NB4 (cell line): ENCODE results near the gene MPRIP.

Source experiments
- CTCF ChIP-seq: IDR thresholded peaks from one replicate; pipeline ENCODE4 v1.5.1; 2012; ENCODE audit warnings: low read depth, low read length
- POLR2A ChIP-seq: IDR thresholded peaks from 2 replicates; pipeline ENCODE4 v1.6.1; 2011; ENCODE audit warnings: mild to moderate bottlenecking; ENCODE audit not compliant: insufficient read length; ENCODE audit errors: extremely low read depth

- no peak for TF ChIP-seq CTCF
- no peak for TF ChIP-seq POLR2A
Observed at GRCh38 chr17:17127730-17128291, 85.6 kb downstream of the MPRIP start.
